Measurements from ENCODE around the gene PLEKHA3.
A peak's percentile ranks its signal among the peaks of the same experiment; 100 is the strongest.

The PLEKHA3 gene

GRCh38 chr2:178480227-178481181 lies at the start of gene PLEKHA3:
PLEKHA3 (plus strand) TSS chr2:178480457; CDS start chr2:178480870, 413 bp downstream.
- no peak for TF ChIP-seq CTCF (IDR thresholded peaks at IDR 0.05; ENCODE audit: low read depth, low read length, missing control alignments)
- no peaks in the 10 kb centered on the region for H3K36me3 ChIP-seq (replicated peaks)
- no peaks in the 10 kb centered on the region for H3K27me3 ChIP-seq (replicated peaks)
- peak within 1 kb of the TSS; percentile 88 for H3K27ac ChIP-seq
- peak within 1 kb of the TSS; percentile 81 for H3K4me3 ChIP-seq (ENCODE audit: low read depth, low read length)
- DNase-seq = peak; percentile 87
- in situ Hi-C loops (cut with HindIII; ENCODE audit: low pct_ligation_motif_present, low sequenced_read_pairs) = no loop called here

GRCh38 chr2:178436662-178437061 lies 43.6 kb upstream of the PLEKHA3 start:
- peaks cover 35% of the 10 kb centered on the region for H3K36me3 ChIP-seq (replicated peaks)
- no peak overlapping the region for H3K4me3 ChIP-seq (ENCODE audit: low read depth, low read length)
- no peak for TF ChIP-seq CTCF (IDR thresholded peaks at IDR 0.05; ENCODE audit: low read depth, low read length, missing control alignments)
- no peak overlapping the region for H3K27ac ChIP-seq
- in situ Hi-C loops (cut with HindIII; ENCODE audit: low pct_ligation_motif_present, low sequenced_read_pairs) = no loop called here
- DNase-seq = no peak
- no peaks in the 10 kb centered on the region for H3K27me3 ChIP-seq (replicated peaks)

GRCh38 chr2:178441426-178441825 lies 38.8 kb upstream of the PLEKHA3 start:
- no peak for DNase-seq
- no peak overlapping the region for H3K27ac ChIP-seq
- no peaks in the 10 kb centered on the region for H3K27me3 ChIP-seq (replicated peaks)
- peaks cover 32% of the 10 kb centered on the region for H3K36me3 ChIP-seq (replicated peaks)
- no peak overlapping the region for H3K4me3 ChIP-seq (ENCODE audit: low read depth, low read length)
- in situ Hi-C loops (cut with HindIII; ENCODE audit: low pct_ligation_motif_present, low sequenced_read_pairs) = no loop called here
- TF ChIP-seq CTCF (IDR thresholded peaks at IDR 0.05; ENCODE audit: low read depth, low read length, missing control alignments) = no peak

- H3K4me3 ChIP-seq (ENCODE audit: low read depth, low read length) = no peak overlapping the region
- no peak for DNase-seq
- H3K27ac ChIP-seq = no peak overlapping the region
- no peaks in the 10 kb centered on the region for H3K27me3 ChIP-seq (replicated peaks)
- H3K36me3 ChIP-seq (replicated peaks) = peaks cover 20% of the 10 kb centered on the region
- no peak for TF ChIP-seq CTCF (IDR thresholded peaks at IDR 0.05; ENCODE audit: low read depth, low read length, missing control alignments)
- in situ Hi-C loops (cut with HindIII; ENCODE audit: low pct_ligation_motif_present, low sequenced_read_pairs) = no loop called here
Measured at GRCh38 chr2:178448968-178449661, 31.1 kb upstream of the PLEKHA3 start.

GRCh38 chr2:178449700-178450523 lies 30.3 kb upstream of the PLEKHA3 start:
- in situ Hi-C loops (cut with HindIII; ENCODE audit: low pct_ligation_motif_present, low sequenced_read_pairs) = no loop called here
- TF ChIP-seq CTCF (IDR thresholded peaks at IDR 0.05; ENCODE audit: low read depth, low read length, missing control alignments) = no peak
- Histone ChIP-seq H3K27me3 (replicated peaks) (no peaks in the 10 kb centered on the region), H3K27ac (peak overlapping the region; percentile 95), H3K36me3 (replicated peaks) (peaks cover 20% of the 10 kb centered on the region), H3K4me3 (ENCODE audit: low read depth, low read length) (peak overlapping the region; percentile 81)
- DNase-seq = no peak

Data from brain microvascular endothelial cell (primary cell).